Inflammatory macrophage (primary cell): Measurements from ENCODE around the gene FOXI2.

Experiments
- DNase-seq, 2 donors: peaks; one replicate each; pipeline ENCODE4 v3.0.0-alpha.2; 2020 to 2022
- total RNA-seq, 18 experiments: gene quantifications; one replicate each; lab custom pipeline; 2026; ENCODE audit warnings: mixed read lengths in 6 of 18, inconsistent platforms in 2 of 18; lab: John Stamatoyannopoulos, UW

Gene FOXI2
- 0 to 0.06 (median 0) reads per million in 18 experiments for total RNA-seq

DNA sequence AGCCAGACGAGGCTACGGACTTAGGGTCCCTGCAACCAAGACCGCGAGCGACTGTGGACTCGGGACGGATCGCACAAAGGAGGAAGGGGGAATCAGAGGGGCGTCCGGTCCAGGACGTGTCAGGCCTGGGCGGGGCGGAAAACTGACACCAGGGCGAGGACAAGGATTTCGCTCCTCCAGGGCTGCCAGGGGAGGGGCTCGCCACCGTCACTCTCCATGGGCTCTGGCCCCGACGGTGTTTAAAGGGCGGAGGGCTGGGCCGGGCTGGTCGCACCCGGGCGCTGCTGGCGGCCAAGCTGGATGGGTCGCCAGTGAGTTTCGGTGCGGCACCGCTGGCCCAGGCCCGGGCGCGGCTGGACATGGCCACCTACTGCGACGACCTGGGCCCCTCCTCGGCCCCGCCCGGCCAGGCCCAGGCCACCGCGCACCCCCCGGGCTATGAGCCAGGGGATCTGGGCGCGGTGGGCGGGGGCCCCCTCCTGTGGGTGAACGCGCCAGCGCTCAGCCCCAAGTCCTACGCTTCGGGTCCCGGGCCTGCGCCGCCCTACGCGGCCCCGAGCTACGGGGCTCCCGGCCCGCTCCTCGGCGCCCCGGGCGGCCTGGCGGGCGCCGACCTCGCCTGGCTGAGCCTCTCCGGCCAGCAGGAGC, at the start of gene FOXI2:
Gene FOXI2 (plus strand): TSS at position 271 of the 648 bp plus-strand sequence. CDS start 89 bp downstream, at position 360.
- DNase-seq, result no peak

- no peak for DNase-seq
These were observed 49.4 kb upstream of the FOXI2 start for GRCh38 chr10:127687548-127687947.

- DNase-seq, result no peak
These were observed 46.7 kb upstream of the FOXI2 start for GRCh38 chr10:127690176-127690835.

GRCh38 chr10:127694580-127695193, 42.3 kb upstream of the FOXI2 start:
- DNase-seq, result peak; percentile 28 to 46

GRCh38 chr10:127695431-127695830, 41.6 kb upstream of the FOXI2 start:
- no peak for DNase-seq

DNA sequence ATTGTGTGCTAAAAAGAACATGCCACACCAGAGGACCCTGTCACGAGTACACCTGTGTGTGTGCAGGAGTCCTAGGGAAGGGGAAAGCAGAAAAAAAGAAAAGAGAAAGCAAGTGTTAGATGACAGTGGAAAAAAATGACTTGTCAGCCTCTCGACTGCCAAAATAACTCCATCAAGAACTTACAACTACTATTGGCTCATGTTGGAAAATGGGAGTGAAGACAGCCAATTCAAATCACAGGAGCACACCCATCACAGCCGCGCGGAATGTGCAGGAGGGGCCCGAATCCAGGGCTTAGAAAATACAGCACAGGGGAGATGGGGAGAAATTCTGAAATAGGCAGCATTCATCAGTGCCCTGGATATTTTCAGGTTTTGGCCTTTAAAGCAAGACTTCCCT, 38.1 kb upstream of the FOXI2 start:
- no peak for DNase-seq

GRCh38 chr10:127699311-127699710, 37.7 kb upstream of the FOXI2 start:
- DNase-seq, result no peak

DNA sequence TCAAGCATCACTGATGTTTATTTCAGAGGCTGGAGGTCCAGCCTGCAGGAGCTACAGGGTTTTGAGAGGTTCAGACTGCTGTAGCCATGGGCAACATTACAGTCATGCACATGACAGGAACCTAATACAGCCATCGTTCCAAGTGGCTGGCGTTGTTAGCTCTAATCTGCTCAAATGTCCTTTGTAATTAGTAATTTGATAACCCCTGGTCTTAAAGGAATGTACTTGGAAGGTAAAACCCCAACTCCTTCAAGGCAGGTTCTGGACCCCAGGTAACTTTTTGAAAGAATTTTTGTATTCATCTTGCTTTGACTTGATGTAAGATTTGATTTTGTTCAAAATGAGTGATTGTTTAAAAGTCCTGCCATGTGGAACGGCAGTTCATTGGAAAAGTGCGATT, 34.7 kb upstream of the FOXI2 start:
- DNase-seq, result no peak

GRCh38 chr10:127715249-127715648, 21.7 kb upstream of the FOXI2 start:
- DNase-seq, result no peak

- DNase-seq, result peak; percentile 8 to 27
These were observed 21.1 kb upstream of the FOXI2 start for GRCh38 chr10:127715782-127716378.

GRCh38 chr10:127720142-127720541, 16.8 kb upstream of the FOXI2 start:
- DNase-seq, result no peak

- DNase-seq, result no peak
These were observed 16.1 kb upstream of the FOXI2 start for GRCh38 chr10:127720903-127721302.

DNA sequence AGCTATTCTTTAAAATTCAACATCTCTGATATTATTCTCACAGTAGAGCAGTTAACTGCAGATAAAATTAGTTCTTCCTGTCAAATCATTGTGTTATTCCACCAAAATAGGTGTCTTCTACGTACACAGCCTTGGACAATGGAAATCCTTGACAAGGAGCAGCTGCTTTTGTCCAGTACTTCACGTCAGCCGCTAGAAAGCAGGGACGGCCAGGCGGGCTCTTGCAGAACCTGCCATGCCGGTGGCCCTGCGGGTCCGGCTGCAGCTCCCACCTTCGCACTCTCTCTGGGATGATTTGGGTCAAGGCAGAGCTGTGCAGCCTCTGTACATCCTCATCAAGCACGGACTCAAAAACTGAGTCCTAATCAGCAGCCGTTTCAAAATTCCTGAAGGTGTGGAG, 2.2 kb upstream of the FOXI2 start:
- no peak for DNase-seq

- DNase-seq, result no peak
These were observed 1.8 kb upstream of the FOXI2 start for GRCh38 chr10:127735156-127735555.

DNA sequence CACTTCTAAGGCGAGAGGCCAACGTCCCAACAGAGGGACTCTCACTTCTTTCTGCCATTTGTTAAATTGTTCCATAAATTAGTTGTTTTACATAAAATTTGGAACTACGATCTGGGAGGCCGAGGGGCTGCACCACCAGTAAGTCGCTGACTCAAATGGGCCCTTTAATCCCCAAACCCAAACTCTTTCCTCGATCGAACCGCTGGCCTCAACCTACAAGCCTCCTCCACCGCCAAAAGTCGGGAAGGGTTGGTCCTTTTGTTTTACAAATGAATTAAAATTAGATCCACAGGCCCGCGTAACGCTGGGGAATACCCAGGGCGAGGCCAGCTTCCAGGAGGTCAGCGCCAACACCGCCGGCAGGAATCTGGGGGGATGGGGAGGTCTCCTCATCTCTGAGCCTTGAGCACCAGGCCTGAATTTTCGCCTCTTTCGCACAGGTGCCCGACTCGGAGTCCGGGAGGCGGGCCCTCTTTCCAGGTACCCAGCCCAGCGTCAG, 1.2 kb upstream of the FOXI2 start:
- no peak for DNase-seq

GRCh38 chr10:127736222-127736914, 617 bp upstream of the FOXI2 start:
- no peak for DNase-seq

DNA sequence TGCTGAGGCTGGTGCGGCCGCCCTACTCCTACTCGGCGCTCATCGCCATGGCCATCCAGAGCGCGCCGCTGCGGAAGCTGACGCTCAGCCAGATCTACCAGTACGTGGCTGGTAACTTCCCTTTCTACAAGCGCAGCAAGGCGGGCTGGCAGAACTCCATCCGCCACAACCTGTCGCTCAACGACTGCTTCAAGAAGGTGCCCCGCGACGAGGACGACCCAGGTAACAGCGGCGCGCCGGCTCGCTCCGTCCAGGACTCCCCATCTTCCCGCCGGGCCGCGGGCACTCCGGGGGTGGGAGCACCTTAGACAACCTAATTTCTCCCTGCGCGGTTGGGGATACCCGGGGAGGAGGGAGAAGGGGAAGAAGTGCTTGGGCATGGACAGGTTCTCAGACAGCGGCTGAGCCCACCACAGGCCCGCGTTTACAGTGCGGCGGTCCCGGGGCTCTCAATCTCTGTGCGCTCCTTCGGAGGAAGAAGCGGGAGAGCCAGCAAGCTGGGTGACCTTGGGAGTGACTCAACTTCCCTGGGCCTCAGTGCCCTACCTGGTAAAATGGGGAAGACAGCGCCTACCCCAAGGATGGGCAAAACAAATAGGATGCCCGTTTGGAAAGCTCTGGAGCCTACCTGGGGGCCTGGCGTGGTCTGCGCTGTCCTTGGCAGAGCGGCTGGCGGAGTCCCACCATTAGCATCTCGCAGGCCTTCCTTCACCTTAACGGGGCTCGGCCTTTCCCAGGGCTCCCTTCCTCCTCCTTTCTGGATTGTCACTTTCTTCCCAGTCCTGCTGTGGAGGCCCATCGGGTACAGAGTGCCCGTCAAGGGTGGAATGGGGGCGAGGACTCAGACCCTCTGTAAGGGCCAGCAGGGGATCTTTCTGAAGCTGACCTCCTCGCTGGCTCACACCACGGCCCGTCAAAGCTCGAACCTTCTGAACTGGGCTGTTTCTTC, 852 bp downstream of the FOXI2 start:
- no peak for DNase-seq

- DNase-seq, result no peak
These were observed 1.8 kb downstream of the FOXI2 start for GRCh38 chr10:127738512-127739424.

DNA sequence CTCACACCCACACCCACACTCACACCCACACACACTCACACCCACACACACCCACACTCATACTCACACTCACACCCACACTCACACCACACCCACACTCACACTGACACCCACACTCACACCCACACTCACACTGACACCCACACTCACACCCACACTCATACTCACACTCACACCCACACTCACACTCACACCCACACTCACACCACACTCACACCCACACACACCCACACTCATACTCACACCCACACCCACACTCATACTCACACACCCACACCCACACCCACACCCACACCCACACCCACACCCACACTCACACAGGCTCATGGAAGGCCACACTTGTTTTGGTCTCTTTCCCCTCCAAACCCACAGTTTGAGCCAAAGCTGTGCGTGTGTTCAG, 2.9 kb downstream of the FOXI2 start:
- no peak for DNase-seq

GRCh38 chr10:127740596-127740995, 3.6 kb downstream of the FOXI2 start:
- DNase-seq, result no peak
